Suprapubic skin (tissue), 3 donors: ENCODE measurements around the gene PHTF2.

Source experiments
- CTCF ChIP-seq, 2 donors: fragments of 200-600 bp in 1 of 2; fragments of 450-650 bp in 1 of 2; sonication (generic) in 1 of 2; IDR thresholded peaks; one replicate each; pipeline ENCODE4 v1.5.1; 2016 to 2019; ENCODE audit warnings: antibody characterized with exemption in 2 of 2, mild to moderate bottlenecking in 1 of 2, moderate library complexity in 1 of 2
- EP300 ChIP-seq: sonication (generic); formaldehyde crosslinking; IDR thresholded peaks from one replicate; pipeline ENCODE4 v1.6.1; 2017; ENCODE audit warnings: antibody characterized with exemption

- TF ChIP-seq CTCF (IDR thresholded peaks at IDR 0.05): no peak
- no peak for TF ChIP-seq EP300
Observed at GRCh38 chr7:77995717-77996116, 197.1 kb downstream of the PHTF2 start.
